ENCODE measurements around the gene POLR1B.
A peak's percentile ranks its signal among the peaks of the same experiment; 100 is the strongest.
"Not testable (repeated sequence)": the region's sequence is repeated elsewhere in the genome, so short reads cannot be mapped to it uniquely, and the experiment has no call there.

The POLR1B gene, protein sequence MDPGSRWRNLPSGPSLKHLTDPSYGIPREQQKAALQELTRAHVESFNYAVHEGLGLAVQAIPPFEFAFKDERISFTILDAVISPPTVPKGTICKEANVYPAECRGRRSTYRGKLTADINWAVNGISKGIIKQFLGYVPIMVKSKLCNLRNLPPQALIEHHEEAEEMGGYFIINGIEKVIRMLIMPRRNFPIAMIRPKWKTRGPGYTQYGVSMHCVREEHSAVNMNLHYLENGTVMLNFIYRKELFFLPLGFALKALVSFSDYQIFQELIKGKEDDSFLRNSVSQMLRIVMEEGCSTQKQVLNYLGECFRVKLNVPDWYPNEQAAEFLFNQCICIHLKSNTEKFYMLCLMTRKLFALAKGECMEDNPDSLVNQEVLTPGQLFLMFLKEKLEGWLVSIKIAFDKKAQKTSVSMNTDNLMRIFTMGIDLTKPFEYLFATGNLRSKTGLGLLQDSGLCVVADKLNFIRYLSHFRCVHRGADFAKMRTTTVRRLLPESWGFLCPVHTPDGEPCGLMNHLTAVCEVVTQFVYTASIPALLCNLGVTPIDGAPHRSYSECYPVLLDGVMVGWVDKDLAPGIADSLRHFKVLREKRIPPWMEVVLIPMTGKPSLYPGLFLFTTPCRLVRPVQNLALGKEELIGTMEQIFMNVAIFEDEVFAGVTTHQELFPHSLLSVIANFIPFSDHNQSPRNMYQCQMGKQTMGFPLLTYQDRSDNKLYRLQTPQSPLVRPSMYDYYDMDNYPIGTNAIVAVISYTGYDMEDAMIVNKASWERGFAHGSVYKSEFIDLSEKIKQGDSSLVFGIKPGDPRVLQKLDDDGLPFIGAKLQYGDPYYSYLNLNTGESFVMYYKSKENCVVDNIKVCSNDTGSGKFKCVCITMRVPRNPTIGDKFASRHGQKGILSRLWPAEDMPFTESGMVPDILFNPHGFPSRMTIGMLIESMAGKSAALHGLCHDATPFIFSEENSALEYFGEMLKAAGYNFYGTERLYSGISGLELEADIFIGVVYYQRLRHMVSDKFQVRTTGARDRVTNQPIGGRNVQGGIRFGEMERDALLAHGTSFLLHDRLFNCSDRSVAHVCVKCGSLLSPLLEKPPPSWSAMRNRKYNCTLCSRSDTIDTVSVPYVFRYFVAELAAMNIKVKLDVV

GRCh38 chr2:112542123-112542983, at the start of gene POLR1B:
Gene POLR1B (plus strand): TSS chr2:112542465. CDS start chr2:112542495, 30 bp downstream.
- DNase-seq (ENCODE audit: low spot score), result peak; percentile 64

- DNase-seq (ENCODE audit: low spot score), result no peak
Measured at GRCh38 chr2:112493048-112493447, 49.2 kb upstream of the POLR1B start.

DNA sequence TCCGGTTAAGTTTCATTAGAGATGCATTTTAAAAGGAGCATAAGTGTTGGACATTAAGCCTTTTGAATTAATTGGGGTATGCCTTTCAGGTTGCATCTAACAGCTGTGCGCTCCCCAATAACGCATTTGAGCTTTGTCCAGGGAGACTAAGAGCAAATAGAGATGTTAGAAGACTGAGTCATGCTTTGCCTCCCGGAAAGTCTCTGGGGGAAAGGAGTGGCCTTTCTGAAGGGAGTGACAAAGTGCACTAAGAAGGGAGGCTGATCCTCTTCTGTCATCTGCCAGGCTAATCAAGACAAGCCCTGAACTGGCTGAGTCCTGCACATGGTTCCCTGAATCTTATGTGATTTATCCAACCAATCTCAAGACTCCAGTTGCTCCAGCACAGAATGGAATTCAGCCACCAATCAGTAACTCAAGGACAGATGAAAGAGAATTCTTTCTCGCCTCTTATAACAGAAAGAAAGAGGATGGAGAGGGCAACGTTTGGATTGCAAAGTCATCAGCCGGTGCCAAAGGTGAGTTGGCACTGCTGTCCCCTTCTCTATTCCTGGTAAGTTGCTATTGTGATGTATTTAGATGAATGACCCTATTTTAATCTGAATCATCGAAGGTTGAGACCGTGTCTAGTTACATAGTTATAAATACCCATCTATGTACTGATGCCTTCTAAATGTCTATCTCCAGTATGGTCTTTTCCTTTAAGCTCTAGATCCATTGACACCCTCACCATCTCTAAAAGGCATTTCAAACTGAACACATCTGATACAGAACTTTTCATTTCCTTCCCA, 48.2 kb upstream of the POLR1B start:
- no peak for DNase-seq (ENCODE audit: low spot score)

GRCh38 chr2:112494828-112495227, 47.4 kb upstream of the POLR1B start:
- DNase-seq (ENCODE audit: low spot score), result no peak

DNA sequence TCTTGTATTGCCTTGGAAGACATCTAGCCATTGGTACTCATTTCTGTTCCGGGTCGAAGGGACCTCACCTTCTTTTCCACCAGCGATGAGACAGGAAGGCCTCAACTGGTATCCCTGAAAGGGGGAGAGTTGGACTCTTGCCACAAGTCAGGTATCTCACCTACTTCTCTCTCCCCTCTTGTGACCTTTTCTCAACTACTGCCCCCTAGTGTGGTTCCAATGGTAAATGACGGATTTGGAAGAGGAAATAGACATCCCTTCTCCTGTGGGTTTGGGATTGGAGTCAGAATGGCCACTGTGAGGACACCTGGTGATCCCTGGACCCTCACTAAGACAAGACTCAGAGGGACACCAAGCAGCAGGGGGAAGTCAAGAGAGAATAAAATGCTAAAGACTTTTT, 46.4 kb upstream of the POLR1B start:
- DNase-seq (ENCODE audit: low spot score), result not testable (repeated sequence)

DNA sequence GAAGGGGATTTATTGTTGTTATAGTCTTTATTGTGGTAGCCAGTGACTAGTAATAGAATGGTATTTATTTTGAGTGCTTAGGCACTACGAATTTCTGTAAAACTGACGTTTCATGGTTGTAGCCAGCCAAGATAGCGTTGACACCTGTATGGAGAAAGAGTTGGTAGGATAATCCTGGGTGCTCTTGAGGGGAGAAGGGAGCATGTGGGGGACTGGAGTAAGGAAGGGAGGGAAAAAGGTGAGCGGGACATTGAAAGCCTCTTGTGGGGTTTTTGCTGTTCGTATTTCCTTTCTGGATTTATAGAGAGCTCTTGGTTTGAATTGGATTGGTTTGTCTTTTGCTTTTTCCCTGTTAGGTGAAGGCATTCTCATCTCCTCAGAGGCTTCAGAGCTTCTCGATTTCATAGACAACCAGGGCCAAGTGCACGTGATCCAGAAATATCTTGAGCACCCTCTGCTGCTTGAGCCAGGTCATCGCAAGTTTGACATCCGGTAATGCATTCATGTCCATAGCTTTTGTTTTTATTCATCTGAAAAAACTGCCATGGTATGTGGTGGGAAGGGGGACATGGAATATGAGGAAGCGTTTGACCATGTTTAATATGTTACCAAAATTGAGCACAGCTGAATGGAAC, 41.3 kb upstream of the POLR1B start:
- DNase-seq (ENCODE audit: low spot score), result not testable (repeated sequence)

GRCh38 chr2:112509239-112509998, 32.8 kb upstream of the POLR1B start:
- DNase-seq (ENCODE audit: low spot score), result not testable (repeated sequence)

GRCh38 chr2:112516801-112517200, 25.5 kb upstream of the POLR1B start:
- no peak for DNase-seq (ENCODE audit: low spot score)

- no peak for DNase-seq (ENCODE audit: low spot score)
Measured at GRCh38 chr2:112518807-112519206, 23.5 kb upstream of the POLR1B start.

- no peak for DNase-seq (ENCODE audit: low spot score)
Measured at GRCh38 chr2:112519506-112519905, 22.8 kb upstream of the POLR1B start.

DNA sequence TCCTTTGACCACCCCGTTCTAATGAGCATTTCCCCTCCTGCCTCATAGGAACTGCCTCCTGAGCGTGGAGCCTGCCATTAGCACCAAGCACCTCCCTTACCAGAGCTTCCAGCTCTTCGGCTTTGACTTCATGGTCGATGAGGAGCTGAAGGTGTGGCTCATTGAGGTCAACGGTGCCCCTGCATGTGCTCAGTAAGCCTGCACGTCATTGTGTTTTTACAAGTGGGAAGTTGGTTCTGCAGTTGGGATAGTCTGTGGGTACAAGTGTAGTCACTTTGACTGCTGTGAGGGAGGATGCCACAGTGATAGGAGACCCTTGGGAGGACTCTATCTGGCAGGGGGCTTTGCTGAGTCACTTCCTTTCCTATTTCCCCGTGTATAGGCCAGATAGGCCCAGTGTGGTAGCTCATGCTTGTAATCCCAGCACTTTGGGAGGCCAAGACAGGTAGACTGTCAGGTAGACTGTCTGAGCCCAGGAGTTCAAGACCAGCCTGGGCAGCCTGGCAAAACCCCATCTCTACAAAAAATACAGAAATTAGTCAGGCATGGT, 22.0 kb upstream of the POLR1B start:
- DNase-seq (ENCODE audit: low spot score), result no peak

GRCh38 chr2:112523291-112523777, 18.9 kb upstream of the POLR1B start:
- no peak for DNase-seq (ENCODE audit: low spot score)

GRCh38 chr2:112524276-112524675, 18.0 kb upstream of the POLR1B start:
- not testable (repeated sequence) for DNase-seq (ENCODE audit: low spot score)

DNA sequence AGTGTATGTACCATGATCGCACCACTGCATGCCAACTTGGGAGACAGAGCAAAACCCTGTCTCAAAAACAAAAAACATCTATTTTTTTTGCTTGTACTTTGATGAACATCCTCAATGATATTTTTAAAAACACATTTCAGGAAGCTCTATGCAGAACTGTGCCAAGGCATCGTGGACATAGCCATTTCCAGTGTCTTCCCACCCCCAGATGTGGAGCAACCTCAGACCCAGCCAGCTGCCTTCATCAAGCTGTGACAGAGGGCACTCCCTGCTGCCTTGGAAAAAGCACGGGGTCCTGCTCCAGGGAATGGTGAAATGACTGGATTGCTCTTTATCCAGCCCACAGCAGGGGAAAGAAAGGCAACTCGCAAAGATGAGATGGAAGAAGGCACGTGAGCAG, 13.7 kb upstream of the POLR1B start:
- no peak for DNase-seq (ENCODE audit: low spot score)

- DNase-seq (ENCODE audit: low spot score), result no peak
Measured at GRCh38 chr2:112529757-112530156, 12.5 kb upstream of the POLR1B start.

DNA sequence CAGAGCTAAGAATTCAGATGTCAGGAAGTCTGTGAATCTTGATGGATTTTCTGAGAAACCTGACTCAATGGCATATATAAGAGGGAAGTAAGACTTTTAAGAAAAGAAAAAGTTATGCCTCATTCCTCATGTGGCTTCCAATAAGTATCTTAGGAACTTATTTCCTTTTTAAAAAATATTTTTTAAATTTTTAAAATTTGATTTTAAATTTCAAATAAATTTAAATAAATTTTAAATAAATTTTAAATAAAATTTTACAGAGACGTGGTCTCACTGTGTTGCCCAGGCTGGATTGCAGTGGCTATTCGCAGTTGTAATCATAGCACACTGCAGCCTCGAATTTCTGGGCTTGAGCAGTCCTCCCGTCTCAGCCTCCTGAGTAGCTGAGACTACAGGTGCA, 11.5 kb upstream of the POLR1B start:
- no peak for DNase-seq (ENCODE audit: low spot score)

DNA sequence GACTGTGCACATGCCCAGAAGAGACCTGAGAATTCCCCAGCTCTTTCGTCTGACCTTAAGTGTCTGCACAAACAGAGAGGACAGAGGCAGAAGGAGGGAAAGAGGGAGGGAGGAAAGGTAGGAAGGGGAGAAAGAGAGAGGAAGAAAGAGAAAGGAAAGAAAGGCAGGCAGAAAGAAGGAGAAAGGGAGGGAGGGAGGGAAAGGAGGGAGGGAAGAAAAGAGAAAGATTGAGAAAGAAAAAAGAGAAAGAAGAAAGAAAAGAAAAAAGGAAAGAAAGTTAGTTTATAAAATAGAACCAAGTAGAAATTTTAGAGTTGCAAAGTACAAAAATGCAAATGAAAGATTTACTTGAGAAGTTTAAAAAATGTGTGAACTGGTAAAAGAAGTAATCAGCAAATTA, 7.4 kb upstream of the POLR1B start:
- no peak for DNase-seq (ENCODE audit: low spot score)

- not testable (repeated sequence) for DNase-seq (ENCODE audit: low spot score)
Measured at GRCh38 chr2:112536665-112537064, 5.6 kb upstream of the POLR1B start.

- DNase-seq (ENCODE audit: low spot score), result no peak
Measured at GRCh38 chr2:112539306-112539705, 3.0 kb upstream of the POLR1B start.
